HEK293 (cell line): ENCODE data around the gene IL15.

ENCODE experiments used
- CTCF ChIA-PET: fragments of 350-600 bp; formaldehyde crosslinking; extraction: SDS; loops from one replicate; lab custom pipeline; 2021; ENCODE audit warnings: antibody characterized with exemption; lab: Yijun Ruan, JAX
- POLR2A ChIA-PET: fragments of 300-600 bp; formaldehyde crosslinking; extraction: SDS; loops from one replicate; lab custom pipeline; 2020; ENCODE audit warnings: antibody characterized with exemption, inconsistent platforms; lab: Yijun Ruan, JAX
- H3K27ac ChIP-seq: fragments of 200-500 bp; sonication (Bioruptor generic); 2 replicates; pipeline ENCODE4 v1.5.1; 2014; ENCODE audit warnings: low read depth, low read length, control low read depth, inconsistent platforms; ENCODE audit errors: extremely low read depth
- H3K36me3 ChIP-seq, 2 experiments: fragments of 200-500 bp in 1 of 2; sonication (Bioruptor generic) in 1 of 2; 1 replicate in 1 of 2; 2 replicates in 1 of 2; pipeline ENCODE4 v1.5.1; 2014 to 2017; ENCODE audit warnings: inconsistent platforms in 2 of 2, low read length in 2 of 2; ENCODE audit not compliant: control insufficient read depth in 2 of 2, insufficient read depth in 1 of 2
- H3K4me1 ChIP-seq: fragments of 200-500 bp; sonication (Bioruptor generic); 2 replicates; pipeline ENCODE4 v1.5.1; 2014; ENCODE audit warnings: mild to moderate bottlenecking, low read length, inconsistent platforms; ENCODE audit not compliant: control insufficient read depth, insufficient read depth
- H3K4me3 ChIP-seq: 2 replicates; pipeline ENCODE4 v1.5.1; 2011; ENCODE audit warnings: low read depth, mild to moderate bottlenecking, control low read depth, low read length, moderate library complexity
- H3K9me3 ChIP-seq: fragments of 200-500 bp; sonication (Bioruptor generic); 2 replicates; pipeline ENCODE4 v1.5.1; 2014; ENCODE audit warnings: low read depth, low read length, inconsistent platforms; ENCODE audit not compliant: control insufficient read depth, insufficient read depth
- HOXD13 ChIP-seq: sonication (generic); formaldehyde crosslinking; IDR thresholded peaks from 2 replicates; pipeline ENCODE4 v1.8.0; 2022; ENCODE audit warnings: missing genetic modification reagents, borderline replicate concordance
- KLF10 ChIP-seq: fragments of 450-650 bp; IDR thresholded peaks from 2 replicates; pipeline ENCODE4 v1.5.1; 2018; ENCODE audit warnings: missing biosample characterization, mild to moderate bottlenecking, missing genetic modification characterization
- KLF8 ChIP-seq: fragments of 450-650 bp; formaldehyde crosslinking; IDR thresholded peaks from 2 replicates; pipeline ENCODE4 v1.5.1; 2016; ENCODE audit warnings: missing biosample characterization, missing genetic modification characterization
- SETDB1 ChIP-seq: IDR thresholded peaks from one replicate; pipeline ENCODE4 v1.6.1; 2017; ENCODE audit warnings: mild to moderate bottlenecking, low read length, moderate library complexity, mixed read lengths; ENCODE audit not compliant: insufficient read length
- TSHZ1 ChIP-seq: fragments of 450-650 bp; formaldehyde crosslinking; IDR thresholded peaks from 2 replicates; pipeline ENCODE4 v1.5.1; 2016; ENCODE audit warnings: missing biosample characterization, missing genetic modification characterization, borderline replicate concordance
- ZBTB7A ChIP-seq: fragments of 450-650 bp; formaldehyde crosslinking; IDR thresholded peaks from 2 replicates; pipeline ENCODE4 v1.5.1; 2016; ENCODE audit warnings: low read depth, missing biosample characterization, missing genetic modification characterization
- ZBTB8A ChIP-seq: fragments of 450-650 bp; formaldehyde crosslinking; IDR thresholded peaks from 2 replicates; pipeline ENCODE4 v1.5.1; 2016; ENCODE audit warnings: missing biosample characterization, missing genetic modification characterization
- ZNF114 ChIP-seq: fragments of 450-650 bp; formaldehyde crosslinking; IDR thresholded peaks from 2 replicates; pipeline ENCODE4 v1.5.0; 2017; ENCODE audit warnings: missing biosample characterization, missing genetic modification characterization
- ZNF121 ChIP-seq: fragments of 450-650 bp; formaldehyde crosslinking; IDR thresholded peaks from 2 replicates; pipeline ENCODE4 v1.5.1; 2016; ENCODE audit warnings: missing biosample characterization, missing genetic modification characterization
- ZNF157 ChIP-seq: fragments of 450-650 bp; formaldehyde crosslinking; IDR thresholded peaks from 2 replicates; pipeline ENCODE4 v1.5.1; 2016; ENCODE audit warnings: missing biosample characterization, missing genetic modification characterization
- ZNF335 ChIP-seq: fragments of 450-650 bp; formaldehyde crosslinking; conservative IDR thresholded peaks from 2 replicates; pipeline ENCODE4 v1.5.1; 2016; ENCODE audit warnings: missing biosample characterization, missing genetic modification characterization
- ZNF398 ChIP-seq: fragments of 450-650 bp; formaldehyde crosslinking; IDR thresholded peaks from 2 replicates; pipeline ENCODE4 v1.5.1; 2017; ENCODE audit warnings: missing biosample characterization, missing genetic modification characterization
- ZNF701 ChIP-seq: fragments of 450-650 bp; formaldehyde crosslinking; IDR thresholded peaks from 2 replicates; pipeline ENCODE4 v1.5.1; 2016; ENCODE audit warnings: missing biosample characterization, missing genetic modification characterization
- ZNF76 ChIP-seq: fragments of 450-650 bp; formaldehyde crosslinking; IDR thresholded peaks from 2 replicates; pipeline ENCODE4; 2016; ENCODE audit warnings: low read depth, missing biosample characterization, missing genetic modification characterization, borderline replicate concordance
- TF ChIP-seq, protein P1 (sequence below): fragments of 450-650 bp; formaldehyde crosslinking; IDR thresholded peaks from 2 replicates; pipeline ENCODE4 v1.5.1; 2017; ENCODE audit warnings: missing biosample characterization, mild to moderate bottlenecking, missing genetic modification characterization, moderate library complexity
- TF ChIP-seq, protein P2 (sequence below): fragments of 450-650 bp; formaldehyde crosslinking; IDR thresholded peaks from 2 replicates; pipeline ENCODE4 v1.5.1; 2016; ENCODE audit warnings: missing biosample characterization, missing genetic modification characterization
- TF ChIP-seq, protein P3 (sequence below): fragments of 450-650 bp; formaldehyde crosslinking; IDR thresholded peaks from 2 replicates; pipeline ENCODE4 v1.5.1; 2016; ENCODE audit warnings: missing biosample characterization, missing genetic modification characterization

The IL15 gene

DNA sequence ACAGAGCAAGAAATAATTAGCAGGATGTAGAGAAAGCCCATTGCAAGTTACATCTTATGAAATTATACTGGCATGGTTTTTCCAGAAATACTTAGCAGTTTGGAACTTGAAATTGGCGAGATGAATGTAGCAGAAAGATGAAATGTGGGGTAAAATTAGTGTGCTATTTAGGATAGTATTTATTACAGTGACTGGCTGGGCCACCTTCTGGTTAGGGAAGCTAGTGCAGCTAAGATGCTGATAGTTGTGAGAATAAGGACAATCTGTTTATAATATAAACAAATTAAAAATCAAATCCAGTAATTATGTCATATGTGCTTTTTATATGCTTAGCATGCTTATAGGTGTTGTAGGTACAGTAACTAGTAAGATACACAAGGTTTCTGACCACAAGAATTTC, 74.8 kb downstream of the IL15 start:
- ChIA-PET CTCF (no interaction called here), POLR2A (no interaction called here)
- Histone ChIP-seq H3K4me3 (no peak overlapping the region), H3K36me3 (no peaks in the 10 kb centered on the region), H3K9me3 (no peaks in the 10 kb centered on the region), H3K27ac (no peak overlapping the region), H3K4me1 (no peaks in the 10 kb centered on the region)
- TF ChIP-seq ZBTB7A (tag by site-specific recombination): no peak
- TF ChIP-seq ZNF701 (tag by site-specific recombination): no peak

GRCh38 chr4:141713185-141713584, 76.8 kb downstream of the IL15 start:
- ChIA-PET CTCF (interaction anchor here (0.8 kb wide), 1 partner anchor 367 kb away, joined by 3 read pairs; no protein-coding TSS in a partner anchor), POLR2A (no interaction called here)
- Histone ChIP-seq H3K36me3 (no peaks in the 10 kb centered on the region), H3K4me3 (no peak overlapping the region), H3K27ac (no peak overlapping the region), H3K4me1 (no peaks in the 10 kb centered on the region), H3K9me3 (no peaks in the 10 kb centered on the region)
- TF ChIP-seq SETDB1 (no peak), ZNF114 (tag by site-specific recombination) (no peak), KLF10 (tag by site-specific recombination) (no peak), ZNF121 (no peak), ZNF157 (tag by site-specific recombination) (no peak), ZNF335 (tag by site-specific recombination) (no peak), TSHZ1 (tag by site-specific recombination) (no peak), ZBTB8A (tag by site-specific recombination) (no peak), ZNF76 (no peak), KLF8 (no peak), ZNF398 (tag by site-specific recombination) (no peak), HOXD13 (no peak)
- TF ChIP-seq, protein P1, sequence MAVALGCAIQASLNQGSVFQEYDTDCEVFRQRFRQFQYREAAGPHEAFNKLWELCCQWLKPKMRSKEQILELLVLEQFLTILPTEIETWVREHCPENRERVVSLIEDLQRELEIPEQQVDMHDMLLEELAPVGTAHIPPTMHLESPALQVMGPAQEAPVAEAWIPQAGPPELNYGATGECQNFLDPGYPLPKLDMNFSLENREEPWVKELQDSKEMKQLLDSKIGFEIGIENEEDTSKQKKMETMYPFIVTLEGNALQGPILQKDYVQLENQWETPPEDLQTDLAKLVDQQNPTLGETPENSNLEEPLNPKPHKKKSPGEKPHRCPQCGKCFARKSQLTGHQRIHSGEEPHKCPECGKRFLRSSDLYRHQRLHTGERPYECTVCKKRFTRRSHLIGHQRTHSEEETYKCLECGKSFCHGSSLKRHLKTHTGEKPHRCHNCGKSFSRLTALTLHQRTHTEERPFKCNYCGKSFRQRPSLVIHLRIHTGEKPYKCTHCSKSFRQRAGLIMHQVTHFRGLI (tag by site-specific recombination): no peak
- TF ChIP-seq, protein P2, sequence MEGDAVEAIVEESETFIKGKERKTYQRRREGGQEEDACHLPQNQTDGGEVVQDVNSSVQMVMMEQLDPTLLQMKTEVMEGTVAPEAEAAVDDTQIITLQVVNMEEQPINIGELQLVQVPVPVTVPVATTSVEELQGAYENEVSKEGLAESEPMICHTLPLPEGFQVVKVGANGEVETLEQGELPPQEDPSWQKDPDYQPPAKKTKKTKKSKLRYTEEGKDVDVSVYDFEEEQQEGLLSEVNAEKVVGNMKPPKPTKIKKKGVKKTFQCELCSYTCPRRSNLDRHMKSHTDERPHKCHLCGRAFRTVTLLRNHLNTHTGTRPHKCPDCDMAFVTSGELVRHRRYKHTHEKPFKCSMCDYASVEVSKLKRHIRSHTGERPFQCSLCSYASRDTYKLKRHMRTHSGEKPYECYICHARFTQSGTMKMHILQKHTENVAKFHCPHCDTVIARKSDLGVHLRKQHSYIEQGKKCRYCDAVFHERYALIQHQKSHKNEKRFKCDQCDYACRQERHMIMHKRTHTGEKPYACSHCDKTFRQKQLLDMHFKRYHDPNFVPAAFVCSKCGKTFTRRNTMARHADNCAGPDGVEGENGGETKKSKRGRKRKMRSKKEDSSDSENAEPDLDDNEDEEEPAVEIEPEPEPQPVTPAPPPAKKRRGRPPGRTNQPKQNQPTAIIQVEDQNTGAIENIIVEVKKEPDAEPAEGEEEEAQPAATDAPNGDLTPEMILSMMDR (tag by site-specific recombination): no peak
- TF ChIP-seq, protein P3, sequence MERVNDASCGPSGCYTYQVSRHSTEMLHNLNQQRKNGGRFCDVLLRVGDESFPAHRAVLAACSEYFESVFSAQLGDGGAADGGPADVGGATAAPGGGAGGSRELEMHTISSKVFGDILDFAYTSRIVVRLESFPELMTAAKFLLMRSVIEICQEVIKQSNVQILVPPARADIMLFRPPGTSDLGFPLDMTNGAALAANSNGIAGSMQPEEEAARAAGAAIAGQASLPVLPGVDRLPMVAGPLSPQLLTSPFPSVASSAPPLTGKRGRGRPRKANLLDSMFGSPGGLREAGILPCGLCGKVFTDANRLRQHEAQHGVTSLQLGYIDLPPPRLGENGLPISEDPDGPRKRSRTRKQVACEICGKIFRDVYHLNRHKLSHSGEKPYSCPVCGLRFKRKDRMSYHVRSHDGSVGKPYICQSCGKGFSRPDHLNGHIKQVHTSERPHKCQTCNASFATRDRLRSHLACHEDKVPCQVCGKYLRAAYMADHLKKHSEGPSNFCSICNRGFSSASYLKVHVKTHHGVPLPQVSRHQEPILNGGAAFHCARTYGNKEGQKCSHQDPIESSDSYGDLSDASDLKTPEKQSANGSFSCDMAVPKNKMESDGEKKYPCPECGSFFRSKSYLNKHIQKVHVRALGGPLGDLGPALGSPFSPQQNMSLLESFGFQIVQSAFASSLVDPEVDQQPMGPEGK (tag by site-specific recombination): no peak
